Esophagus squamous epithelium (tissue), 5 donors: ENCODE results near the gene PIH1D1. TPM values are rescaled to one million over a fixed set of nuclear protein-coding genes. Genes with fewer than 3 reads are reported as not detected.
A peak's percentile ranks its signal among the peaks of the same experiment; 100 is the strongest.

Experiments
- DNase-seq: peaks from one replicate; lab custom pipeline; 2025; lab: John Stamatoyannopoulos, UW
- H3K27ac ChIP-seq, 4 donors: fragments of 200-600 bp; sonication (generic); one replicate each; pipeline ENCODE4 v1.5.1; 2016 to 2019; ENCODE audit warnings: mild to moderate bottlenecking in 1 of 4
- H3K27me3 ChIP-seq, 4 donors: fragments of 200-600 bp; sonication (generic); 1 replicate in 3 of 4; 2 replicates in 1 of 4; pipeline versions ENCODE4 v1.5.1 to v1.6.0; 2017 to 2021; ENCODE audit warnings: antibody characterized with exemption in 1 of 4
- H3K36me3 ChIP-seq, 3 donors: fragments of 200-600 bp; sonication (generic); one replicate each; pipeline ENCODE4 v1.5.1; 2016 to 2019
- H3K4me1 ChIP-seq, 3 donors: fragments of 200-600 bp; sonication (generic); one replicate each; pipeline ENCODE4 v1.5.1; 2017 to 2019
- H3K4me3 ChIP-seq, 4 donors: fragments of 200-600 bp; sonication (generic); 1 replicate in 3 of 4; 2 replicates in 1 of 4; pipeline ENCODE4 v1.5.1; 2016 to 2019; ENCODE audit warnings: mild to moderate bottlenecking in 2 of 4, moderate library complexity in 1 of 4
- H3K9me3 ChIP-seq, 3 donors: fragments of 200-600 bp; sonication (generic); one replicate each; pipeline ENCODE4 v1.5.1; 2016 to 2019
- CTCF ChIP-seq, 6 experiments: fragments of 450-650 bp in 4 of 6; fragments of 200-600 bp in 2 of 6; sonication (generic) in 2 of 6; IDR thresholded peaks; one replicate each; pipeline ENCODE4 v1.5.1; 2016 to 2019; ENCODE audit warnings: antibody characterized with exemption in 6 of 6, mild to moderate bottlenecking in 4 of 6, moderate library complexity in 4 of 6
- POLR2A ChIP-seq, 4 donors: fragments of 450-650 bp; IDR thresholded peaks; one replicate each; pipeline ENCODE4 v1.6.1; 2017; ENCODE audit warnings: antibody characterized with exemption in 4 of 4, mild to moderate bottlenecking in 4 of 4, moderate library complexity in 3 of 4
- WGBS, 2 donors: methylation state at CpG; one replicate each; pipeline ENCODE4 v1.1.5; 2018; 5-methylcytosine and 5-hydroxymethylcytosine counted together
- intact Hi-C: fragments of 100-400 bp; cut with DNase I; formaldehyde crosslinking; loops from one replicate; pipeline ENCODE4 v1.15.0; 2022
- total RNA-seq, 4 donors: library from RNA; depleted of rRNA; stranded (reverse); fragments of >200 nt; gene quantifications; one replicate each; pipeline ENCODE4 v1.1.0, GENCODE V29; 2016
- donor health status: DM: yes; HTN: yes; CAD: no.

PIH1D1 gene
- total RNA-seq, 4 donors from 2014 or later = 54.4 to 91.2 (median 67.2) TPM

- no peak for DNase-seq
These were observed 10.2 kb downstream of the PIH1D1 start, which contains the start of gene SLC17A7 for GRCh38 chr19:49441210-49441959. Gene SLC17A7, minus strand, starts transcription at chr19:49441527. Its CDS starts 148 bp downstream, at chr19:49441379.

GRCh38 chr19:49440439-49441209, 11.0 kb downstream of the PIH1D1 start:
- Histone ChIP-seq H3K27ac (peak overlapping the region in 1 of 4 donors; percentile 37), H3K4me1 (peaks cover 7 to 39% (median 18%) of the 10 kb centered on the region in 3 donors), H3K27me3 (peaks cover 13 to 74% (median 22%) of the 10 kb centered on the region in 4 donors), H3K9me3 (no peaks in the 10 kb centered on the region), H3K36me3 (no peaks in the 10 kb centered on the region), H3K4me3 (peak overlapping the region in 3 of 4 donors; percentile 33 to 85 (median 70))
- no peak for DNase-seq
- WGBS, 2 donors = 20 to 21% methylated on average over 16 to 17 of the region's 19 CpGs
- TF ChIP-seq POLR2A (IDR thresholded peaks at IDR 0.05) = no peak
- TF ChIP-seq CTCF (IDR thresholded peaks at IDR 0.05) = no peak
- intact Hi-C loops = no loop called here

More at GRCh38 chr19:49441210-49441959, 10.2 kb downstream of the PIH1D1 start, which contains the start of gene SLC17A7:
- Histone ChIP-seq H3K27me3 (peaks cover 10 to 67% (median 21%) of the 10 kb centered on the region in 4 donors), H3K36me3 (peaks cover 0 to 6% (median 0%) of the 10 kb centered on the region in 3 donors), H3K9me3 (no peaks in the 10 kb centered on the region), H3K27ac (peak within 1 kb of the TSS; percentile 85 to 93 (median 91)), H3K4me1 (peaks cover 7 to 39% (median 18%) of the 10 kb centered on the region in 3 donors), H3K4me3 (peak within 1 kb of the TSS in 3 of 4 donors; percentile 70 to 88 (median 85))
- WGBS, 2 donors = 8 to 11% methylated on average over 15 to 17 of the region's 56 CpGs
- TF ChIP-seq CTCF (IDR thresholded peaks at IDR 0.05) = no peak
- TF ChIP-seq POLR2A (IDR thresholded peaks at IDR 0.05) = no peak
- intact Hi-C loops = no loop called here

GRCh38 chr19:49439836-49440235, 11.8 kb downstream of the PIH1D1 start:
- DNase-seq = no peak
- 39 to 44% methylated on average over 5 to 6 of the region's 6 CpGs for WGBS, 2 donors
- H3K27me3 ChIP-seq = peaks cover 13 to 82% (median 23%) of the 10 kb centered on the region in 4 donors
- intact Hi-C loops = no loop called here
- no peak overlapping the region for H3K27ac ChIP-seq
- H3K4me1 ChIP-seq = peaks cover 7 to 39% (median 18%) of the 10 kb centered on the region in 3 donors
- no peak overlapping the region for H3K4me3 ChIP-seq
- H3K36me3 ChIP-seq = no peaks in the 10 kb centered on the region
- TF ChIP-seq CTCF (IDR thresholded peaks at IDR 0.05) (no peak), POLR2A (IDR thresholded peaks at IDR 0.05) (no peak)
- no peaks in the 10 kb centered on the region for H3K9me3 ChIP-seq

- intact Hi-C loops = no loop called here
- TF ChIP-seq POLR2A (IDR thresholded peaks at IDR 0.05) (no peak), CTCF (IDR thresholded peaks at IDR 0.05) (no peak)
- Histone ChIP-seq H3K4me3 (no peak overlapping the region), H3K36me3 (no peaks in the 10 kb centered on the region), H3K4me1 (peaks cover 7 to 32% (median 18%) of the 10 kb centered on the region in 3 donors), H3K27ac (no peak overlapping the region), H3K9me3 (no peaks in the 10 kb centered on the region), H3K27me3 (peaks cover 13 to 98% (median 30%) of the 10 kb centered on the region in 4 donors)
- no peak for DNase-seq
- WGBS, 2 donors = 14 to 26% methylated on average over 6 of the region's 6 CpGs
These were observed 13.4 kb downstream of the PIH1D1 start for GRCh38 chr19:49438261-49438660.
